Thoracic aorta (tissue), 2 donors: ENCODE results near the gene ZNF202. TPM values are rescaled to one million over a fixed set of nuclear protein-coding genes. Genes with fewer than 3 reads are reported as not detected.

Experiments
- ATAC-seq: fragments of 150-250 bp; one replicate; pipeline ENCODE4 v1.8.0; 2017; ENCODE audit warnings: low read depth; ENCODE audit not compliant: insufficient number of reproducible peaks, low FRiP score
- DNase-seq: peaks from one replicate; pipeline ENCODE4 v3.0.0-alpha.2; 2020; ENCODE audit warnings: low spot score
- H3K27ac ChIP-seq, 2 donors: fragments of 200-600 bp; sonication (generic); 1 replicate in 1 of 2; 2 replicates in 1 of 2; pipeline ENCODE4 v1.5.1; 2016; ENCODE audit warnings: mild to moderate bottlenecking in 2 of 2, moderate library complexity in 2 of 2
- H3K27me3 ChIP-seq: fragments of 200-600 bp; sonication (generic); replicated peaks from 2 replicates; pipeline ENCODE4 v1.6.0; 2016; ENCODE audit warnings: mild to moderate bottlenecking; ENCODE audit not compliant: insufficient read depth
- H3K36me3 ChIP-seq: fragments of 200-600 bp; sonication (generic); one replicate; pipeline ENCODE4 v1.5.1; 2016
- H3K4me1 ChIP-seq, 2 donors: fragments of 200-600 bp; sonication (generic); 1 replicate in 1 of 2; 2 replicates in 1 of 2; pipeline versions ENCODE4 v1.5.1 to v1.6.0; 2016; ENCODE audit warnings: low read depth in 2 of 2, mild to moderate bottlenecking in 1 of 2; ENCODE audit not compliant: control insufficient read depth in 1 of 2
- H3K4me3 ChIP-seq: fragments of 200-600 bp; sonication (generic); 2 replicates; pipeline ENCODE4 v1.5.1; 2016; ENCODE audit warnings: mild to moderate bottlenecking
- H3K9me3 ChIP-seq: fragments of 200-600 bp; sonication (generic); 2 replicates; pipeline ENCODE4 v1.5.1; 2016
- CTCF ChIP-seq: fragments of 200-600 bp; sonication (generic); IDR thresholded peaks from one replicate; pipeline ENCODE4 v1.5.1; 2019; ENCODE audit warnings: antibody characterized with exemption
- total RNA-seq, 2 donors: library from RNA; depleted of rRNA; stranded (reverse); fragments of >200 nt; gene quantifications; one replicate each; pipeline versions ENCODE4 v1.1.0 to v1.2.3, GENCODE V29; 2016

Gene ZNF202
- total RNA-seq, 2 donors from 2014 or later = 3.9 to 10.9 TPM

GRCh38 chr11:123700772-123701171 is 40.7 kb downstream of the ZNF202 start:
- DNase-seq = no peak
- no peak overlapping the region for H3K4me3 ChIP-seq
- H3K36me3 ChIP-seq = no peaks in the 10 kb centered on the region
- H3K27ac ChIP-seq = no peak overlapping the region
- ATAC-seq = no peak
- H3K4me1 ChIP-seq = no peaks in the 10 kb centered on the region
- H3K27me3 ChIP-seq = no peaks in the 10 kb centered on the region
- H3K9me3 ChIP-seq = no peaks in the 10 kb centered on the region
- TF ChIP-seq CTCF = no peak

- no peak overlapping the region for H3K4me3 ChIP-seq
- DNase-seq = no peak
- H3K36me3 ChIP-seq = no peaks in the 10 kb centered on the region
- no peaks in the 10 kb centered on the region for H3K4me1 ChIP-seq
- no peak overlapping the region for H3K27ac ChIP-seq
- no peak for TF ChIP-seq CTCF
- ATAC-seq = no peak
- no peaks in the 10 kb centered on the region for H3K9me3 ChIP-seq
- no peaks in the 10 kb centered on the region for H3K27me3 ChIP-seq
Measured at GRCh38 chr11:123698546-123699127, 42.8 kb downstream of the ZNF202 start.

GRCh38 chr11:123696183-123696582 is 45.3 kb downstream of the ZNF202 start:
- ATAC-seq = no peak
- Histone ChIP-seq H3K4me1 (no peaks in the 10 kb centered on the region), H3K4me3 (no peak overlapping the region), H3K9me3 (no peaks in the 10 kb centered on the region), H3K27ac (no peak overlapping the region), H3K36me3 (no peaks in the 10 kb centered on the region), H3K27me3 (no peaks in the 10 kb centered on the region)
- TF ChIP-seq CTCF = no peak
- DNase-seq = no peak

- no peaks in the 10 kb centered on the region for H3K4me1 ChIP-seq
- DNase-seq = no peak
- H3K9me3 ChIP-seq = no peaks in the 10 kb centered on the region
- TF ChIP-seq CTCF = no peak
- no peaks in the 10 kb centered on the region for H3K27me3 ChIP-seq
- no peak overlapping the region for H3K27ac ChIP-seq
- H3K4me3 ChIP-seq = no peak overlapping the region
- ATAC-seq = no peak
- no peaks in the 10 kb centered on the region for H3K36me3 ChIP-seq
Measured at GRCh38 chr11:123695231-123695630, 46.2 kb downstream of the ZNF202 start.

GRCh38 chr11:123694551-123694950 is 46.9 kb downstream of the ZNF202 start:
- Histone ChIP-seq H3K27ac (no peak overlapping the region), H3K27me3 (no peaks in the 10 kb centered on the region), H3K36me3 (no peaks in the 10 kb centered on the region), H3K4me3 (no peak overlapping the region), H3K9me3 (no peaks in the 10 kb centered on the region), H3K4me1 (no peaks in the 10 kb centered on the region)
- DNase-seq (no peak), ATAC-seq (no peak)
- no peak for TF ChIP-seq CTCF
